ENCODE measurements around the gene WDR76.
"Not testable (repeated sequence)": the region's sequence is repeated elsewhere in the genome, so short reads cannot be mapped to it uniquely, and the experiment has no call there.

The WDR76 gene

GRCh38 chr15:43826508-43827341 lies at the start of gene WDR76:
Gene WDR76 (plus strand): TSS chr15:43827002. CDS start chr15:43827033, 31 bp downstream.
- peak; percentile 57 for DNase-seq (ENCODE audit: low read depth)

GRCh38 chr15:43777267-43777914 lies 49.4 kb upstream of the WDR76 start:
- peak; percentile 49 for DNase-seq (ENCODE audit: low read depth)

GRCh38 chr15:43779016-43779415 lies 47.8 kb upstream of the WDR76 start:
- DNase-seq (ENCODE audit: low read depth): no peak

- no peak for DNase-seq (ENCODE audit: low read depth)
Measured at GRCh38 chr15:43789409-43789808, 37.4 kb upstream of the WDR76 start.

GRCh38 chr15:43791993-43792760 lies 34.6 kb upstream of the WDR76 start, which contains the start of gene SERF2:
Gene SERF2 (plus strand): TSS chr15:43792320. CDS start chr15:43792377, 57 bp downstream.
- peak; percentile 99 for DNase-seq (ENCODE audit: low read depth)

GRCh38 chr15:43792761-43793476 lies 33.9 kb upstream of the WDR76 start:
- peak; percentile 30 for DNase-seq (ENCODE audit: low read depth)

- DNase-seq (ENCODE audit: low read depth): no peak
Measured at GRCh38 chr15:43793647-43794046, 33.2 kb upstream of the WDR76 start.

GRCh38 chr15:43794269-43795037 lies 32.3 kb upstream of the WDR76 start:
- DNase-seq (ENCODE audit: low read depth): peak; percentile 60

GRCh38 chr15:43795197-43795596 lies 31.6 kb upstream of the WDR76 start:
- DNase-seq (ENCODE audit: low read depth): no peak

GRCh38 chr15:43795997-43796396 lies 30.8 kb upstream of the WDR76 start:
- no peak for DNase-seq (ENCODE audit: low read depth)

- no peak for DNase-seq (ENCODE audit: low read depth)
Measured at GRCh38 chr15:43796566-43796965, 30.2 kb upstream of the WDR76 start.

- DNase-seq (ENCODE audit: low read depth): no peak
Measured at GRCh38 chr15:43799209-43799944, 27.4 kb upstream of the WDR76 start.

GRCh38 chr15:43799945-43800285 lies 26.9 kb upstream of the WDR76 start, which contains the start of gene SERINC4:
Gene SERINC4 (minus strand): TSS chr15:43800220. CDS start chr15:43799986, 234 bp downstream.
- no peak for DNase-seq (ENCODE audit: low read depth)

- DNase-seq (ENCODE audit: low read depth): peak; percentile 82
Measured at GRCh38 chr15:43800286-43801141, 26.3 kb upstream of the WDR76 start, which contains the start of gene HYPK. Gene HYPK (plus strand): TSS chr15:43800599. CDS start chr15:43800623, 24 bp downstream.

GRCh38 chr15:43802676-43803075 lies 24.1 kb upstream of the WDR76 start:
- DNase-seq (ENCODE audit: low read depth): not testable (repeated sequence)

GRCh38 chr15:43808435-43808950 lies 18.3 kb upstream of the WDR76 start:
- no peak for DNase-seq (ENCODE audit: low read depth)

GRCh38 chr15:43808960-43809678 lies 17.7 kb upstream of the WDR76 start:
- DNase-seq (ENCODE audit: low read depth): no peak

- DNase-seq (ENCODE audit: low read depth): not testable (repeated sequence)
Measured at GRCh38 chr15:43815064-43815463, 11.7 kb upstream of the WDR76 start.

Data from stromal cell of bone marrow (primary cell).